ENCODE measurements around the gene ATP2C2.

- TF ChIP-seq CTCF (IDR thresholded peaks at IDR 0.05; ENCODE audit: insufficient read depth, low read length, poor library complexity, severe bottlenecking) = no peak
- TF ChIP-seq EZH2phosphoT487 (conservative IDR thresholded peaks at IDR 0.05; ENCODE audit: low read length) = no peak
These were observed 11.5 kb downstream of the ATP2C2 start for GRCh38 chr16:84379709-84380362.

Measured in SU-DHL-6 (cell line).